SK-N-SH (cell line): Measurements from ENCODE around the gene GGT7. TPM values are rescaled to one million over a fixed set of nuclear protein-coding genes. Genes with fewer than 3 reads are reported as not detected.

Experiments
- CTCF ChIA-PET: fragments of 300-600, 350-600 bp; formaldehyde crosslinking; extraction: SDS; loops from one replicate; lab custom pipeline; 2021; lab: Yijun Ruan, JAX
- POLR2A ChIA-PET: fragments of 350-600 bp; sonication (Branson Sonifier 250); formaldehyde crosslinking; extraction: SDS; loops from one replicate; lab custom pipeline; 2020; ENCODE audit warnings: antibody characterized with exemption, inconsistent platforms; lab: Yijun Ruan, JAX
- DNase-seq: peaks from one replicate; pipeline ENCODE4 v3.0.0; 2012
- H2AFZ ChIP-seq: fragments of 200-600 bp; sonication (generic); 2 replicates; pipeline ENCODE4 v1.8.1; 2016; ENCODE audit warnings: antibody characterized with exemption, mild to moderate bottlenecking, low read depth
- H3F3A ChIP-seq: fragments of 200-600 bp; sonication (generic); replicated peaks from 2 replicates; pipeline ENCODE3; 2016; ENCODE audit warnings: antibody characterized with exemption, mild to moderate bottlenecking; ENCODE audit not compliant: insufficient read depth
- H3K27ac ChIP-seq, 2 experiments: fragments of 200-500 bp in 1 of 2; fragments of 200-600 bp in 1 of 2; sonication (Bioruptor generic) in 1 of 2; sonication (generic), shearing (Covaris generic) in 1 of 2; 2 replicates each; pipeline versions ENCODE4 v1.5.1 to v1.6.1; 2014 to 2016; ENCODE audit warnings: low read depth in 2 of 2, inconsistent platforms in 1 of 2, low read length in 1 of 2, mild to moderate bottlenecking in 1 of 2, mixed read lengths in 1 of 2
- H3K27me3 ChIP-seq: fragments of 200-600 bp; sonication (generic), shearing (Covaris generic); 2 replicates; pipeline ENCODE4 v1.6.1; 2016; ENCODE audit warnings: mixed run types; ENCODE audit not compliant: insufficient read depth
- H3K36me3 ChIP-seq, 2 experiments: fragments of 200-500 bp in 1 of 2; fragments of 200-600 bp in 1 of 2; sonication (Bioruptor generic) in 1 of 2; sonication (generic) in 1 of 2; replicated peaks in 1 of 2; 2 replicates each; pipeline versions ENCODE3 to v1.5.1; 2014 to 2016; ENCODE audit warnings: low read length in 1 of 2, mild to moderate bottlenecking in 1 of 2; ENCODE audit not compliant: insufficient read depth in 2 of 2, control insufficient read depth in 1 of 2
- H3K4me1 ChIP-seq, 2 experiments: fragments of 200-500 bp in 1 of 2; fragments of 200-600 bp in 1 of 2; sonication (Bioruptor generic) in 1 of 2; sonication (generic), shearing (Covaris generic) in 1 of 2; 2 replicates each; pipeline versions ENCODE4 v1.5.1 to v1.6.1; 2014 to 2016; ENCODE audit warnings: low read depth in 1 of 2, low read length in 1 of 2, mixed run types in 1 of 2; ENCODE audit not compliant: insufficient read depth in 2 of 2, control insufficient read depth in 1 of 2
- H3K4me2 ChIP-seq: fragments of 200-600 bp; sonication (generic), shearing (Covaris generic); 2 replicates; pipeline ENCODE4 v1.6.1; 2017; ENCODE audit warnings: mixed run types
- H3K4me3 ChIP-seq, 2 experiments: fragments of 200-500 bp in 1 of 2; fragments of 200-600 bp in 1 of 2; sonication (Bioruptor generic) in 1 of 2; sonication (generic), shearing (Covaris generic) in 1 of 2; 2 replicates each; pipeline versions ENCODE4 v1.5.1 to v1.8.1; 2014 to 2016; ENCODE audit warnings: low read depth in 2 of 2, inconsistent platforms in 1 of 2, low read length in 1 of 2, mild to moderate bottlenecking in 1 of 2, mixed read lengths in 1 of 2, moderate library complexity in 1 of 2
- H3K79me2 ChIP-seq: fragments of 200-600 bp; sonication (generic); 2 replicates; pipeline ENCODE4 v1.8.1; 2017; ENCODE audit warnings: mild to moderate bottlenecking; ENCODE audit not compliant: insufficient read depth
- H3K9ac ChIP-seq: fragments of 200-600 bp; sonication (generic); 2 replicates; pipeline ENCODE4 v1.6.1; 2017; ENCODE audit warnings: mixed run types
- H3K9me2 ChIP-seq: fragments of 200-600 bp; sonication (generic); 2 replicates; pipeline ENCODE4 v1.6.1; 2017; ENCODE audit warnings: mixed run types
- H3K9me3 ChIP-seq: fragments of 200-600 bp; sonication (generic); 2 replicates; pipeline ENCODE4 v1.6.1; 2017; ENCODE audit warnings: mixed run types, mild to moderate bottlenecking, moderate library complexity
- H4K20me1 ChIP-seq: fragments of 200-600 bp; sonication (generic); 2 replicates; pipeline ENCODE4 v1.6.1; 2017; ENCODE audit warnings: mild to moderate bottlenecking, mixed run types; ENCODE audit not compliant: insufficient read depth
- CHD2 ChIP-seq: fragments of 150-350 bp; IDR thresholded peaks from 2 replicates; pipeline ENCODE4 v1.6.1; 2018; ENCODE audit warnings: low read length; ENCODE audit not compliant: partially characterized antibody
- CTCF ChIP-seq: fragments of 200-600 bp; sonication (generic); IDR thresholded peaks from 2 replicates; pipeline ENCODE4 v1.6.1; 2017; ENCODE audit warnings: antibody characterized with exemption, mild to moderate bottlenecking, moderate library complexity
- ELF1 ChIP-seq: IDR thresholded peaks from 2 replicates; pipeline ENCODE4 v1.4.0; 2012
- EP300 ChIP-seq, 2 experiments: IDR thresholded peaks; 2 replicates each; pipeline versions ENCODE4 v1.4.0 to v1.6.1; 2012; ENCODE audit warnings: borderline replicate concordance in 1 of 2, low read depth in 1 of 2, low read length in 1 of 2
- EZH2phosphoT487 ChIP-seq: fragments of 200-600 bp; sonication (generic); IDR thresholded peaks from 2 replicates; pipeline ENCODE4 v1.6.1; 2017; ENCODE audit warnings: low read depth, mixed run types, mild to moderate bottlenecking, antibody characterized with exemption, moderate library complexity, borderline replicate concordance
- FOSL2 ChIP-seq: IDR thresholded peaks from 2 replicates; pipeline ENCODE4 v1.4.0; 2012; ENCODE audit warnings: low read depth, mild to moderate bottlenecking, moderate library complexity, borderline replicate concordance
- FOXJ3 ChIP-seq: sonication (generic); formaldehyde crosslinking; IDR thresholded peaks from 2 replicates; pipeline ENCODE4 v1.5.1; 2020; ENCODE audit warnings: mild to moderate bottlenecking, missing genetic modification reagents
- FOXM1 ChIP-seq: IDR thresholded peaks from 2 replicates; pipeline ENCODE4 v1.4.0; 2012; ENCODE audit warnings: low read depth, mild to moderate bottlenecking
- GATA2 ChIP-seq: sonication (generic); formaldehyde crosslinking; IDR thresholded peaks from 2 replicates; pipeline ENCODE4 v1.5.0; 2020; ENCODE audit warnings: mild to moderate bottlenecking, missing genetic modification reagents
- IRF3 ChIP-seq: fragments of 150-350 bp; IDR thresholded peaks from 2 replicates; pipeline ENCODE4 v1.6.1; 2016; ENCODE audit warnings: mild to moderate bottlenecking, low read depth, low read length
- NFIC ChIP-seq: IDR thresholded peaks from 2 replicates; pipeline ENCODE4 v1.4.0; 2012; ENCODE audit warnings: borderline replicate concordance
- RAD21 ChIP-seq: IDR thresholded peaks from 2 replicates; pipeline ENCODE4 v1.6.1; 2012; ENCODE audit warnings: mild to moderate bottlenecking, low read length
- RXRA ChIP-seq: IDR thresholded peaks from 2 replicates; pipeline ENCODE4 v1.4.0; 2012; ENCODE audit warnings: low read depth, mild to moderate bottlenecking, borderline replicate concordance
- SMC3 ChIP-seq: IDR thresholded peaks from 2 replicates; pipeline ENCODE4 v1.6.1; 2012; ENCODE audit warnings: low read depth, low read length, improper control_type of control experiment
- TAF1 ChIP-seq: IDR thresholded peaks from 2 replicates; pipeline ENCODE4 v1.6.1; 2012; ENCODE audit warnings: low read depth, mild to moderate bottlenecking, low read length, moderate library complexity, borderline replicate concordance
- TEAD4 ChIP-seq: IDR thresholded peaks from 2 replicates; pipeline ENCODE4 v1.4.0; 2012; ENCODE audit warnings: mild to moderate bottlenecking, borderline replicate concordance; ENCODE audit not compliant: insufficient read depth
- YY1 ChIP-seq: IDR thresholded peaks from 2 replicates; pipeline ENCODE4 v1.4.0; 2012; ENCODE audit warnings: low read depth, mild to moderate bottlenecking
- ZBTB33 ChIP-seq: IDR thresholded peaks from 2 replicates; pipeline ENCODE4 v1.4.0; 2012; ENCODE audit warnings: low read depth, borderline replicate concordance
- WGBS: methylation state at CpG from one replicate; pipeline ENCODE4 v1.1.6; 2017; ENCODE audit warnings: low lambda C conversion rate; 5-methylcytosine and 5-hydroxymethylcytosine counted together
- polyA plus RNA-seq, 3 experiments: library from polyadenylated mRNA; depleted of rRNA; stranded (reverse); fragments of >200 nt; gene quantifications; 2 replicates each; pipeline ENCODE4 v1.2.3, GENCODE V29; 2012
- TF ChIP-seq, protein P1 (sequence below): IDR thresholded peaks from 2 replicates; pipeline ENCODE4 v1.4.0; 2012; ENCODE audit warnings: low read depth, borderline replicate concordance
- TF ChIP-seq, protein P2 (sequence below): IDR thresholded peaks from 2 replicates; pipeline ENCODE4; 2012

Gene GGT7
- polyA plus RNA-seq, 1 of the 3 experiments (the other 2 are of a cell fraction), result 22.5 TPM

DNA sequence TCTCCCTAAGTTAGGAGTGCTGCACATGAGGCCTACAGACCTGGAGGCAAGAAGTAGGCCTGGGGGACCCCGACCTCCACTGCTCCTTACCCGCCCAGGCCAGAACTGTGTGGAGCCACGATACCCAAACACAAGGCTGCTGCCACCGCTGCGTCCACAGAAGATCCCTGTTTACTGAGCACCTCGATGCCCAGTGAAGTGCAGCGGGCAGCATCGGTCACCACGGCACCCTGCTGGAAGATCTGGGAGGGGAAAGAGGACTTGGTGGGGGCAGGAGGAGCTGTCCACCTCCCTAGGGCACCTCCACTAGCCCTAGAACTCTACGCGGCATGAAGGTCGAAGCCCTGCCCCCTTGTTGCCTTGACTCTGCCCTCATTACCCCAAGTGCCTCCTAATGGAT is 9.9 kb downstream of the GGT7 start:
- peaks cover 8 to 25% of the 10 kb centered on the region in 2 experiments for H3K36me3 ChIP-seq
- 94% methylated on average over 11 of the region's 12 CpGs for WGBS
- H3K4me1 ChIP-seq, result no peaks in the 10 kb centered on the region
- POLR2A ChIA-PET, result no interaction called here
- H3K27me3 ChIP-seq, result no peaks in the 10 kb centered on the region
- no peak for DNase-seq
- no peaks in the 10 kb centered on the region for H3K9me3 ChIP-seq
- no peak overlapping the region for H2AFZ ChIP-seq
- H3F3A ChIP-seq, result no peaks in the 10 kb centered on the region
- TF ChIP-seq GATA2 (CRISPR knock-in tag) (no peak), FOXM1 (no peak), RXRA (no peak), IRF3 (no peak), TAF1 (no peak), EP300 (IDR thresholded peaks at IDR 0.05; ENCODE audit: borderline replicate concordance in 1 of 2, low read depth in 1 of 2, low read length in 1 of 2) (no peak), ELF1 (no peak), SMC3 (no peak), CTCF (no peak), NFIC (no peak), ZBTB33 (no peak), CHD2 (no peak), FOXJ3 (CRISPR knock-in tag) (no peak), TEAD4 (no peak), RAD21 (no peak), EZH2phosphoT487 (no peak), YY1 (no peak), FOSL2 (no peak)
- TF ChIP-seq, protein P1, sequence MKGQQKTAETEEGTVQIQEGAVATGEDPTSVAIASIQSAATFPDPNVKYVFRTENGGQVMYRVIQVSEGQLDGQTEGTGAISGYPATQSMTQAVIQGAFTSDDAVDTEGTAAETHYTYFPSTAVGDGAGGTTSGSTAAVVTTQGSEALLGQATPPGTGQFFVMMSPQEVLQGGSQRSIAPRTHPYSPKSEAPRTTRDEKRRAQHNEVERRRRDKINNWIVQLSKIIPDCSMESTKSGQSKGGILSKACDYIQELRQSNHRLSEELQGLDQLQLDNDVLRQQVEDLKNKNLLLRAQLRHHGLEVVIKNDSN, result no peak
- TF ChIP-seq, protein P2, sequence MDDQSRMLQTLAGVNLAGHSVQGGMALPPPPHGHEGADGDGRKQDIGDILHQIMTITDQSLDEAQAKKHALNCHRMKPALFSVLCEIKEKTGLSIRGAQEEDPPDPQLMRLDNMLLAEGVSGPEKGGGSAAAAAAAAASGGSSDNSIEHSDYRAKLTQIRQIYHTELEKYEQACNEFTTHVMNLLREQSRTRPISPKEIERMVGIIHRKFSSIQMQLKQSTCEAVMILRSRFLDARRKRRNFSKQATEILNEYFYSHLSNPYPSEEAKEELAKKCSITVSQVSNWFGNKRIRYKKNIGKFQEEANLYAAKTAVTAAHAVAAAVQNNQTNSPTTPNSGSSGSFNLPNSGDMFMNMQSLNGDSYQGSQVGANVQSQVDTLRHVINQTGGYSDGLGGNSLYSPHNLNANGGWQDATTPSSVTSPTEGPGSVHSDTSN, result no peak
- no peak overlapping the region for H3K4me2 ChIP-seq
- no peaks in the 10 kb centered on the region for H4K20me1 ChIP-seq
- H3K9ac ChIP-seq, result no peak overlapping the region
- no peak overlapping the region for H3K27ac ChIP-seq
- H3K79me2 ChIP-seq, result no peaks in the 10 kb centered on the region
- no peak overlapping the region for H3K4me3 ChIP-seq
- CTCF ChIA-PET, result interaction anchor here (1.2 to 2.2 kb wide), 2 partner anchors 10 to 94 kb away, joined by 4 to 7 read pairs; no protein-coding TSS in a partner anchor
- no peaks in the 10 kb centered on the region for H3K9me2 ChIP-seq
